Astrocyte of the spinal cord (primary cell): ENCODE measurements around the gene MAPKAP1.

Experiments
- DNase-seq: peaks from one replicate; pipeline ENCODE4 v3.0.0; 2011; ENCODE audit warnings: low read depth, low spot score
- H3K4me3 ChIP-seq: 2 replicates; pipeline ENCODE4 v1.5.1; 2011; ENCODE audit warnings: low read depth, mild to moderate bottlenecking, low read length, moderate library complexity
- CTCF ChIP-seq: IDR thresholded peaks from 2 replicates; pipeline ENCODE4 v1.5.1; 2012; ENCODE audit warnings: low read depth, mild to moderate bottlenecking, low read length, inconsistent platforms
- in situ Hi-C: cut with HindIII; loops from 2 replicates; pipeline ENCODE4 v1.10.0; 2017; ENCODE audit warnings: low sequenced_read_pairs

MAPKAP1 gene

GRCh38 chr9:125439434-125440272 is 267.4 kb downstream of the MAPKAP1 start:
- no peak for DNase-seq
- in situ Hi-C loops = no loop called here
- H3K4me3 ChIP-seq = no peak overlapping the region
- no peak for TF ChIP-seq CTCF

- DNase-seq = no peak
- in situ Hi-C loops = no loop called here
- TF ChIP-seq CTCF = no peak
- no peak overlapping the region for H3K4me3 ChIP-seq
Observed at GRCh38 chr9:125438506-125439433, 268.2 kb downstream of the MAPKAP1 start.

- no peak for DNase-seq
- TF ChIP-seq CTCF = no peak
- no peak overlapping the region for H3K4me3 ChIP-seq
- in situ Hi-C loops = no loop called here
Observed at GRCh38 chr9:125437771-125438221, 269.2 kb downstream of the MAPKAP1 start.

GRCh38 chr9:125436613-125437443 is 270.2 kb downstream of the MAPKAP1 start:
- in situ Hi-C loops = no loop called here
- TF ChIP-seq CTCF = no peak
- DNase-seq = no peak
- H3K4me3 ChIP-seq = no peak overlapping the region

GRCh38 chr9:125435776-125436612 is 271.0 kb downstream of the MAPKAP1 start:
- no peak for DNase-seq
- in situ Hi-C loops = no loop called here
- H3K4me3 ChIP-seq = no peak overlapping the region
- no peak for TF ChIP-seq CTCF
